Measurements from ENCODE around the gene STX5. TPM values are rescaled to one million over a fixed set of nuclear protein-coding genes. Genes with fewer than 3 reads are reported as not detected.
"Not testable (repeated sequence)": the region's sequence is repeated elsewhere in the genome, so short reads cannot be mapped to it uniquely, and the experiment has no call there.

Gene STX5
- total RNA-seq, 1 donor from 2014 or later = 40.9 TPM

GRCh38 chr11:62839050-62839945 lies 7.4 kb upstream of the STX5 start, which contains the start of gene WDR74:
Gene WDR74 (minus strand): TSS chr11:62839590. CDS start chr11:62839570, 20 bp downstream.
- no peak for TF ChIP-seq CTCF (IDR thresholded peaks at IDR 0.05)
- DNase-seq (peak; percentile 97), ATAC-seq (peak; percentile 86)
- intact Hi-C loops (cut with DNase I) = no loop called here
- H3K27ac ChIP-seq = peak within 1 kb of the TSS; percentile 98
- H3K4me3 ChIP-seq = peak within 1 kb of the TSS; percentile 86
- no peaks in the 10 kb centered on the region for H3K27me3 ChIP-seq
- H3K36me3 ChIP-seq = peaks cover 25% of the 10 kb centered on the region
- H3K4me1 ChIP-seq = peaks cover 20% of the 10 kb centered on the region
- no peaks in the 10 kb centered on the region for H3K9me3 ChIP-seq

GRCh38 chr11:62835336-62835735 lies 3.5 kb upstream of the STX5 start:
- Histone ChIP-seq H3K4me1 (peaks cover 17% of the 10 kb centered on the region), H3K27ac (no peak overlapping the region), H3K4me3 (no peak overlapping the region), H3K9me3 (no peaks in the 10 kb centered on the region), H3K36me3 (peaks cover 35% of the 10 kb centered on the region), H3K27me3 (no peaks in the 10 kb centered on the region)
- ATAC-seq (no peak), DNase-seq (peak; percentile 55)
- intact Hi-C loops (cut with DNase I) = no loop called here
- TF ChIP-seq CTCF (IDR thresholded peaks at IDR 0.05) = no peak

DNA sequence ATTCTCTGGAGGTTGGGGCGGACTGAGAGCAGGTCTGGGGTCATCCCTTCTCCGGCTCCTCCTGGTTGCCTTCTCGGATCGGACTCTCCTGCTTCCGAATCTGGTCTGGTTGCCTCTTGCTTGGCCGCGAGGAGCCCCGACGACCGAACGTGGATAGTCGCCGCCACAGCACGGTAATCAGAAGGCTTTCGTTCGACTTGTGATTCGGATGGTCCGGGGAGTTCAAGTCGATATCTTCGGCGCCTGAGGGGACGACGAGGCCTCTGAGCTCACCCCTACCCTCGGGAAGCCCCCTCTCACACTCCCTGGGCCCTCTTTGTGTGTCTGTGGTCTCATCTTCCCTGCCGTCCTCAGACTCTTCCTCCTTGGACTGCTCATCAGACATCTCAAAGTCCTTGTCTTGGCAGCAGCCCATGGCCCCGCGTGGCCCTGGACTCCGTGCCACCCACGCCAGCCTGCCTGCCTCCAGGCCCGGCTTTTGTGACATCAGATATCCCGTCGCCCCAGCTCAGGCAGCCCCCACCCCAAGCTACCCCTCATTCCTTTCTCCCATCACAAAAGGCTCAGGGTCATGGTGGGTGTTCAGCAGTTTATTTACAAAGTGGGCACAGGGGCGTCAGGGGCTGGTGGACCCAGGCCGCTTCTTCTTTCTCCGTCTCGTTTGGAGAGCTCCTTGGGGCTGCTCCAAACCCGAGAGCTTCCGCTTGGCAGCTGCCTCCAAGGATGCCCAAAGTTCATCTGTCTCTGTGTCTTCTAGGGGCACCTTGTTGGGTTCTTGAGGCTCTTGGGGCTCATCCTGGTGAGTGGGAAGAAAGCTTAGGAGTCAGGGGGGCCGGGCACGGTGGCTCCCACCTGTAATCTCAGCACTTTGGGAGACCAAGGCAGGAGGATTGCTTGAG lies 734 bp upstream of the STX5 start, which contains the start of gene TEX54:
TEX54 (minus strand) TSS at position 506 of the 899 bp plus-strand sequence.
- H3K9me3 ChIP-seq = no peaks in the 10 kb centered on the region
- TF ChIP-seq CTCF (IDR thresholded peaks at IDR 0.05) = no peak
- H3K36me3 ChIP-seq = peaks cover 51% of the 10 kb centered on the region
- peak within 1 kb of the TSS; percentile 74 for H3K4me3 ChIP-seq
- DNase-seq (peak; percentile 70), ATAC-seq (peak; percentile 3)
- intact Hi-C loops (cut with DNase I) = no loop called here
- no peaks in the 10 kb centered on the region for H3K27me3 ChIP-seq
- H3K4me1 ChIP-seq = peaks cover 15% of the 10 kb centered on the region
- peak within 1 kb of the TSS; percentile 96 for H3K27ac ChIP-seq

DNA sequence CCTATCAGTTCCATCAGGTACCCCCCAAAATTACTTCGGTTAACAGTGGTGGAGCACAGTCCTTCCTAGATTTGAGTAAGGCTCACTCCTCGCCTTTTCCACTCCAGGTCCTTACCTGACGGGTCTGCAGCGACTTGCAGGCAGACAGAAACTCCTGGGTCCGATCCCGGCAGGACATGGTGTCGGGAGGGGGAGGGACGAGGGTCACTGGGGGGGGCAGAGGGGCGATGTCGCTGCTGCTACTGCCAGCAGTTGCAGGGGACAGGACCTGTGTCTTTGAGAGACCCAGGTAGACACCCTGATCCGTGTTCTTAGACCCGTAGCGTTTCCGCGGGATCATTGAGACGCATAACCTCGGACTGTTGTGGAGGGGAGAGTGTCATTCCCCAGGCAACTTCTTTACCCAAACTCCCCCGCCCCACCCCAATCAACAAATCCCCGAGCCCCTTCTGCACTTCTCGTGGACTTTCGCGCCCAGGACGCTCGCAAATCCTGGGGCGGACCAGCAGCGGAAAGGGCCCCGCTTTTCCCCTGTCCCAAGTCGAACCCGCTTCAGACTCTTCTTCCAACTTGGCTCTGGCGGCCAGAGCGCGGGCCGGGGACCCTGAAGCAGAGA lies 839 bp downstream of the STX5 start:
- H3K36me3 ChIP-seq = peaks cover 58% of the 10 kb centered on the region
- no peak for DNase-seq
- no peak for TF ChIP-seq CTCF (IDR thresholded peaks at IDR 0.05)
- no peaks in the 10 kb centered on the region for H3K27me3 ChIP-seq
- H3K4me3 ChIP-seq = peak overlapping the region; percentile 74
- peaks cover 15% of the 10 kb centered on the region for H3K4me1 ChIP-seq
- ATAC-seq = no peak
- intact Hi-C loops (cut with DNase I) = no loop called here
- H3K9me3 ChIP-seq = no peaks in the 10 kb centered on the region
- peak overlapping the region; percentile 96 for H3K27ac ChIP-seq

GRCh38 chr11:62828130-62828529 lies 3.7 kb downstream of the STX5 start:
- intact Hi-C loops (cut with DNase I); H3K27me3 ChIP-seq; H3K9me3 ChIP-seq; H3K27ac ChIP-seq; DNase-seq; H3K4me3 ChIP-seq; ATAC-seq: not testable (repeated sequence)
- peaks cover 15% of the 10 kb centered on the region for H3K4me1 ChIP-seq
- H3K36me3 ChIP-seq = peaks cover 62% of the 10 kb centered on the region
